Hepatocyte (in vitro differentiated cells): ENCODE results near the gene PITX1. TPM values are rescaled to one million over a fixed set of nuclear protein-coding genes. Genes with fewer than 3 reads are reported as not detected.
"Not testable (repeated sequence)": the region's sequence is repeated elsewhere in the genome, so short reads cannot be mapped to it uniquely, and the experiment has no call there.

Experiments used
- DNase-seq: peaks from one replicate; pipeline ENCODE4 v3.0.0-alpha.2; 2016; ENCODE audit warnings: low spot score
- H2AFZ ChIP-seq: fragments of 200-600 bp; sonication (generic); 2 replicates; pipeline ENCODE4 v1.6.0; 2016; ENCODE audit warnings: antibody characterized with exemption, mild to moderate bottlenecking
- H3K27ac ChIP-seq: fragments of 200-600 bp; sonication (generic); 2 replicates; pipeline ENCODE4 v1.5.1; 2016; ENCODE audit warnings: mild to moderate bottlenecking
- H3K27me3 ChIP-seq: fragments of 200-600 bp; sonication (generic); 2 replicates; pipeline ENCODE4 v1.6.1; 2016
- H3K36me3 ChIP-seq: fragments of 200-600 bp; sonication (generic); replicated peaks from 2 replicates; pipeline ENCODE4 v1.5.1; 2016; ENCODE audit warnings: low read depth; ENCODE audit not compliant: insufficient read depth
- H3K4me1 ChIP-seq: fragments of 200-600 bp; sonication (generic); 2 replicates; pipeline ENCODE4 v1.5.1; 2016; ENCODE audit warnings: mild to moderate bottlenecking, moderate library complexity; ENCODE audit not compliant: insufficient read depth
- H3K4me2 ChIP-seq: fragments of 200-600 bp; sonication (generic); 2 replicates; pipeline ENCODE4 v1.6.0; 2016
- H3K4me3 ChIP-seq: fragments of 200-600 bp; sonication (generic); 2 replicates; pipeline ENCODE4 v1.5.1; 2016; ENCODE audit warnings: mild to moderate bottlenecking
- H3K79me2 ChIP-seq: fragments of 200-600 bp; sonication (generic); 2 replicates; pipeline ENCODE4 v1.6.0; 2017; ENCODE audit warnings: mild to moderate bottlenecking
- H3K9me2 ChIP-seq: fragments of 200-600 bp; sonication (generic); replicated peaks from 2 replicates; pipeline ENCODE4 v1.6.0; 2017; ENCODE audit warnings: mild to moderate bottlenecking; ENCODE audit not compliant: insufficient read depth
- H3K9me3 ChIP-seq: fragments of 200-600 bp; sonication (generic); 2 replicates; pipeline ENCODE4 v1.5.1; 2016; ENCODE audit warnings: low read depth, mild to moderate bottlenecking
- H4K20me1 ChIP-seq: fragments of 200-600 bp; sonication (generic); 2 replicates; pipeline ENCODE4 v1.6.0; 2016; ENCODE audit warnings: mild to moderate bottlenecking; ENCODE audit not compliant: insufficient read depth, poor library complexity, severe bottlenecking
- CTCF ChIP-seq: fragments of 200-600 bp; sonication (generic); IDR thresholded peaks from 2 replicates; pipeline ENCODE4 v1.5.1; 2016; ENCODE audit warnings: antibody characterized with exemption, mild to moderate bottlenecking; ENCODE audit not compliant: poor library complexity
- EZH2 ChIP-seq: fragments of 200-600 bp; sonication (generic); IDR thresholded peaks from 2 replicates; pipeline ENCODE4 v1.6.1; 2016; ENCODE audit warnings: antibody characterized with exemption, mild to moderate bottlenecking, borderline replicate concordance
- EZH2phosphoT487 ChIP-seq: fragments of 200-600 bp; sonication (generic); IDR thresholded peaks from one replicate; pipeline ENCODE4 v1.6.1; 2018; ENCODE audit warnings: antibody characterized with exemption, mild to moderate bottlenecking, low read depth, moderate library complexity; ENCODE audit not compliant: unreplicated experiment, severe bottlenecking
- WGBS: methylation state at CpG from one replicate; pipeline ENCODE4 v1.1.6; 2016; ENCODE audit warnings: low lambda C conversion rate; ENCODE audit errors: missing lambda C conversion rate; 5-methylcytosine and 5-hydroxymethylcytosine counted together
- polyA plus RNA-seq: library from polyadenylated mRNA; unstranded; fragments of >200 nt; fragmentation: Nextera tagmentation; extraction: Ambion mirVana; gene quantifications from 2 replicates; pipeline ENCODE4 v1.2.1, GENCODE V29; 2016
- total RNA-seq: library from RNA; depleted of rRNA; stranded (reverse); fragments of >200 nt; gene quantifications from 2 replicates; pipeline ENCODE4 v1.2.3, GENCODE V29; 2014

PITX1 gene
- total and polyA plus RNA-seq, 2 experiments from 2014 or later: 64.9 to 141 TPM

DNA sequence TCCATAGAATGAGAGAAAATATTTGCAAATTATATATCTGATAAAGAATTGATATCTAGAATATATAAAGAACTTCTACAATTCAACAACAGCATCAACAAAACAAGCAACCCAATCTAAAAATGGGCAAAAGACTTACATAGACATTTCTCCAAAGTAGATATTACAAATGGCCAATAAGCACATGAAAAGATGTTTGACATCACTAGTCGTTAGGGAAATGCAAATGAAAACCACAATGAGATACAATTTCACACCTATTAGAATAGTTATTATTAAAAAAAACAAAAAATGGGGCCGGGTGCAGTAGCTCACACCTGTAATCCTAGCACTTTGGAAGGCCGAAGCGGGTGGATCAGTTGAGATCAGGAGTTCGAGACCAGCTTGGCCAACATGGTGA lies 41.9 kb downstream of the PITX1 start:
- H3K27ac ChIP-seq: no peak overlapping the region
- H3K79me2 ChIP-seq: no peaks in the 10 kb centered on the region
- WGBS: 94% methylated on average over 5 of the region's 5 CpGs
- H4K20me1 ChIP-seq: no peaks in the 10 kb centered on the region
- no peak overlapping the region for H3K4me3 ChIP-seq
- no peaks in the 10 kb centered on the region for H3K9me2 ChIP-seq
- H2AFZ ChIP-seq: no peak overlapping the region
- TF ChIP-seq EZH2 (no peak), EZH2phosphoT487 (no peak), CTCF (no peak)
- no peaks in the 10 kb centered on the region for H3K9me3 ChIP-seq
- H3K27me3 ChIP-seq: no peaks in the 10 kb centered on the region
- H3K4me2 ChIP-seq: no peak overlapping the region
- no peaks in the 10 kb centered on the region for H3K4me1 ChIP-seq
- DNase-seq: no peak
- no peaks in the 10 kb centered on the region for H3K36me3 ChIP-seq

GRCh38 chr5:134990183-134990582 lies 43.8 kb downstream of the PITX1 start:
- H3K4me3 ChIP-seq, H3K9me2 ChIP-seq, H3K27me3 ChIP-seq, H3K79me2 ChIP-seq, H3K4me1 ChIP-seq, H2AFZ ChIP-seq, H3K9me3 ChIP-seq, DNase-seq, H4K20me1 ChIP-seq, H3K27ac ChIP-seq, H3K36me3 ChIP-seq, H3K4me2 ChIP-seq: not testable (repeated sequence)
- 58% methylated on average over 5 of the region's 5 CpGs for WGBS

DNA sequence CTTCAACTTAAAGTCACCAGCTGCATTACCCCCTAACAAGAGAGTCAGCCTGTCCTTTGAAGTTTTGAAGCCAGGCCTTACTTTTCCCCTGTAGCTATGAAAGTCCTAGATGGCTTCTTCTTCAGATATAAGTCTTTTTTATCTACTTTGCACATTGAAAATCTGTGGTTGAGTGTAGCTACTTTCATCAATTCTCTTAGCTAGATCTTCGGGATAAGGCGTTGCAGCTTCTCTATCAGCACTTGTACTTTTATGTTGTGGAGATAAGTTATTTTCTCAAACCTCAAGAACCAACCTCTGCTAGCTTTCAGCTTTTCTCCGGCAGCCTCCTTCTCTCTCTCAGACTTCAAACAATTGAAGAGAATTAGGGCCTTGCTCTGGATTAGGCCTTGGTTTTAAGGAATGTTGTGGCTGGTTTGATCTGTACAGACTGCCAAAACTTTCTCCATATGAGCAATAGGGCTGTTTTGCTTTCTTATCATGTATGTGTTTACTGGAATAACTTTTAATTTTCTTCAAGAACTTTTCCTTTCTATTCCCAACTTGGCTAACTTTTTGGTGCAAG lies 44.7 kb downstream of the PITX1 start:
- H3K4me3 ChIP-seq: no peak overlapping the region
- 50% methylated on average over 3 of the region's 3 CpGs for WGBS
- no peak overlapping the region for H3K4me2 ChIP-seq
- no peaks in the 10 kb centered on the region for H4K20me1 ChIP-seq
- H3K4me1 ChIP-seq: no peaks in the 10 kb centered on the region
- no peak overlapping the region for H2AFZ ChIP-seq
- DNase-seq: no peak
- H3K9me2 ChIP-seq: no peaks in the 10 kb centered on the region
- H3K27ac ChIP-seq: no peak overlapping the region
- H3K9me3 ChIP-seq: no peaks in the 10 kb centered on the region
- no peaks in the 10 kb centered on the region for H3K36me3 ChIP-seq
- no peaks in the 10 kb centered on the region for H3K79me2 ChIP-seq
- TF ChIP-seq EZH2: no peak
- TF ChIP-seq CTCF: no peak
- TF ChIP-seq EZH2phosphoT487: no peak
- H3K27me3 ChIP-seq: no peaks in the 10 kb centered on the region

- TF ChIP-seq EZH2phosphoT487 (no peak), EZH2 (no peak)
- no peaks in the 10 kb centered on the region for H4K20me1 ChIP-seq
- H3K4me3 ChIP-seq: no peak overlapping the region
- no peak for DNase-seq
- H3K4me1 ChIP-seq: no peaks in the 10 kb centered on the region
- H3K79me2 ChIP-seq: no peaks in the 10 kb centered on the region
- peaks cover 13% of the 10 kb centered on the region for H3K9me3 ChIP-seq
- no peak overlapping the region for H3K4me2 ChIP-seq
- H3K36me3 ChIP-seq: no peaks in the 10 kb centered on the region
- no peaks in the 10 kb centered on the region for H3K27me3 ChIP-seq
- H2AFZ ChIP-seq: no peak overlapping the region
- WGBS: 97% methylated on average over 1 of the region's 1 CpG
- H3K9me2 ChIP-seq: no peaks in the 10 kb centered on the region
- no peak overlapping the region for H3K27ac ChIP-seq
Observed at GRCh38 chr5:134982230-134982629, 51.8 kb downstream of the PITX1 start.
